GM18951 (cell line): ENCODE measurements around the gene TM9SF3.

ENCODE experiments used
- POLR2A ChIP-seq: IDR thresholded peaks from 4 replicates; pipeline ENCODE4 v1.6.1; 2011; ENCODE audit warnings: mild to moderate bottlenecking; ENCODE audit not compliant: insufficient read length, insufficient read depth; ENCODE audit errors: extremely low read depth
- in situ Hi-C: fragments of 300-500 bp; cut with MboI; formaldehyde crosslinking; loops from one replicate; pipeline ENCODE4 v1.12.0; 2022; ENCODE audit warnings: low sequenced_read_pairs, mixed read lengths, inconsistent platforms; ENCODE audit not compliant: unreplicated experiment

TM9SF3 gene

GRCh38 chr10:96586419-96587263 lies at the start of gene TM9SF3:
TM9SF3 (minus strand) TSS chr10:96587012; CDS start chr10:96586835, 177 bp downstream.
- in situ Hi-C loops: no loop called here
- peak; percentile 97 for TF ChIP-seq POLR2A

- in situ Hi-C loops: no loop called here
- TF ChIP-seq POLR2A: no peak
Observed at GRCh38 chr10:96636551-96636950, 49.7 kb upstream of the TM9SF3 start.

- in situ Hi-C loops: no loop called here
- no peak for TF ChIP-seq POLR2A
Observed at GRCh38 chr10:96632974-96633710, 46.3 kb upstream of the TM9SF3 start.

- in situ Hi-C loops: no loop called here
Observed at GRCh38 chr10:96627292-96627691, 40.5 kb upstream of the TM9SF3 start.

GRCh38 chr10:96626795-96627194 lies 40.0 kb upstream of the TM9SF3 start:
- no peak for TF ChIP-seq POLR2A
- in situ Hi-C loops: no loop called here

More at GRCh38 chr10:96627292-96627691, 40.5 kb upstream of the TM9SF3 start:
- no peak for TF ChIP-seq POLR2A

- no peak for TF ChIP-seq POLR2A
- in situ Hi-C loops: no loop called here
Observed at GRCh38 chr10:96625173-96625572, 38.4 kb upstream of the TM9SF3 start.

- in situ Hi-C loops: no loop called here
- TF ChIP-seq POLR2A: no peak
Observed at GRCh38 chr10:96622013-96622787, 35.4 kb upstream of the TM9SF3 start.

- no peak for TF ChIP-seq POLR2A
- in situ Hi-C loops: no loop called here
Observed at GRCh38 chr10:96619796-96620773, 33.3 kb upstream of the TM9SF3 start.

- no peak for TF ChIP-seq POLR2A
- in situ Hi-C loops: no loop called here
Observed at GRCh38 chr10:96619120-96619519, 32.3 kb upstream of the TM9SF3 start.

- no peak for TF ChIP-seq POLR2A
- in situ Hi-C loops: no loop called here
Observed at GRCh38 chr10:96618653-96619052, 31.8 kb upstream of the TM9SF3 start.

- in situ Hi-C loops: no loop called here
- TF ChIP-seq POLR2A: no peak
Observed at GRCh38 chr10:96616961-96617360, 30.1 kb upstream of the TM9SF3 start.

GRCh38 chr10:96614515-96614914 lies 27.7 kb upstream of the TM9SF3 start:
- TF ChIP-seq POLR2A: no peak
- in situ Hi-C loops: no loop called here
